Gastroesophageal sphincter (tissue), 3 donors: Measurements from ENCODE around the gene ZBTB6.

Experiments used
- POLR2A ChIP-seq, 2 donors: fragments of 450-650 bp; IDR thresholded peaks; one replicate each; pipeline ENCODE4 v1.6.1; 2017; ENCODE audit warnings: antibody characterized with exemption in 2 of 2, mild to moderate bottlenecking in 2 of 2, moderate library complexity in 1 of 2
- POLR2AphosphoS5 ChIP-seq: sonication (generic); formaldehyde crosslinking; IDR thresholded peaks from one replicate; pipeline ENCODE4 v1.6.1; 2017; ENCODE audit warnings: antibody characterized with exemption
- TF ChIP-seq, protein P1 (sequence below), 4 experiments: fragments of 200-600 bp in 2 of 4; fragments of 450-650 bp in 2 of 4; sonication (generic) in 1 of 4; IDR thresholded peaks; one replicate each; pipeline ENCODE4 v1.5.1; 2017 to 2019; ENCODE audit warnings: antibody characterized with exemption in 4 of 4, mild to moderate bottlenecking in 2 of 4, moderate library complexity in 2 of 4

DNA sequence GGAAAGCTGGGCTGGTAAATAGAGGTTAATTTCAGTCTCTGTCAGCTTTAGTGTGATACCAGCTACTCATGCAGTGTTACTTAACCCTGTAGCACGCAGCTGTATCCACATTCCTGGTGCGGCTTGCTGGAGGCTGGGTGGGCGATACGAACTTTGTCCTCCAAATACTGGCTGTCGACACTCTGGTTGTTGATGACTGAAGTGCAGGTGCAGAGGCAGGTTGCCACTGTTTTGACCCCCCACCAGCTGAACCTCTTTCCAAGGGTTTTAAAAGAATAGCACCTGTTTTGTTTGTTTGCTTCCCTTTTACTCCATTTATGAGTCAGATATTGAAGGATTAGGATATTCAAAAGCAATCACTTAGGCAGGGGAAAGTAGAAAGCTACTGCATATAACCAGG is 23.3 kb upstream of the ZBTB6 start:
- TF ChIP-seq, protein P1, sequence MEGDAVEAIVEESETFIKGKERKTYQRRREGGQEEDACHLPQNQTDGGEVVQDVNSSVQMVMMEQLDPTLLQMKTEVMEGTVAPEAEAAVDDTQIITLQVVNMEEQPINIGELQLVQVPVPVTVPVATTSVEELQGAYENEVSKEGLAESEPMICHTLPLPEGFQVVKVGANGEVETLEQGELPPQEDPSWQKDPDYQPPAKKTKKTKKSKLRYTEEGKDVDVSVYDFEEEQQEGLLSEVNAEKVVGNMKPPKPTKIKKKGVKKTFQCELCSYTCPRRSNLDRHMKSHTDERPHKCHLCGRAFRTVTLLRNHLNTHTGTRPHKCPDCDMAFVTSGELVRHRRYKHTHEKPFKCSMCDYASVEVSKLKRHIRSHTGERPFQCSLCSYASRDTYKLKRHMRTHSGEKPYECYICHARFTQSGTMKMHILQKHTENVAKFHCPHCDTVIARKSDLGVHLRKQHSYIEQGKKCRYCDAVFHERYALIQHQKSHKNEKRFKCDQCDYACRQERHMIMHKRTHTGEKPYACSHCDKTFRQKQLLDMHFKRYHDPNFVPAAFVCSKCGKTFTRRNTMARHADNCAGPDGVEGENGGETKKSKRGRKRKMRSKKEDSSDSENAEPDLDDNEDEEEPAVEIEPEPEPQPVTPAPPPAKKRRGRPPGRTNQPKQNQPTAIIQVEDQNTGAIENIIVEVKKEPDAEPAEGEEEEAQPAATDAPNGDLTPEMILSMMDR (IDR thresholded peaks at IDR 0.05): no peak
- no peak for TF ChIP-seq POLR2A (IDR thresholded peaks at IDR 0.05)
- TF ChIP-seq POLR2AphosphoS5: no peak
